ENCODE measurements around the gene SMYD3.

GRCh38 chr1:245939756-245940345 is 567.2 kb downstream of the SMYD3 start:
- TF ChIP-seq SUZ12 (IDR thresholded peaks at IDR 0.05; ENCODE audit: extremely low read depth, insufficient read depth, insufficient read length) (no peak), ZNF274 (IDR thresholded peaks at IDR 0.05; ENCODE audit: low read depth, low read length) (no peak)
